HG03103 (cell line): ENCODE results near the gene SPOCK1.

Experiments
- ATAC-seq: cut with Tn5 transposase; IDR thresholded peaks from one replicate; pipeline ENCODE4 v1.9.1; 2021; ENCODE audit warnings: low read depth; ENCODE audit not compliant: unreplicated experiment

SPOCK1 gene

DNA sequence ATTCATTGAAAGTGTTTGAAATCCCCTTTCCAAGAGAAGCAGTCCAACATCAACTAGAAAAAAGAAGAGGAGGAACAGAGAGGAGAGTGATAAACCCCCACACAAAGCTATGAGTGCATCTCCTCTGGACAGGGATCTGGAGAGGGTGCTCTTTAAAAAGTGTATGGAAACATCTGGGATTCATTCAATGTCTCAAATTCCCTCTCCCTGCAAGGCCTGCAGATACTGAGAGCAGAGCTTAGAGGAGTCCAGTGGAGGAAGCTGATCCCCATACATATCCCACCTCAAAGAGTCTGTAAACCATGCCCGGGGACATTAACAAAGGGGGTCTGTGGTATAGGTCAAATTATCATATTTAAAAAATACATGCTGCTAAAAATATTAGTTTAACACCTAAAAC is 2.2 kb downstream of the SPOCK1 start:
- no peak for ATAC-seq

DNA sequence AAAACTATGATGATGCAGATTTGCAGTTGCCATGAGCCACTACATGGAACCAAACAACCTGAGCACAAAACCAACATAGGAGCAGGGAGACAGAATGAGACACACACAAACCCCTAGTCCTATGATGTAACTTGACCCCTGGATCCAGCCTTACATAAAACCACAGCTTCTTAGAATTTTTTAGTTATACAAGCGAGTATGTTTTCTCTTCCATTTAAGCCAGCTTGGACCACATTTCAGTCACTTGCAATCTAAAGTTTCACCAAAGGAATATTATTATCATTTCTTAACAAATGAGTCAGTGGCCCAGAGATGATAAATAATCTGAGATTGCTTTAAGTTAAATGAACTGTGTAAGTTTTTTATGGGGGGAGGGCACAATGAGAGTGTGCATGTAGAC is 6.8 kb downstream of the SPOCK1 start:
- no peak for ATAC-seq

DNA sequence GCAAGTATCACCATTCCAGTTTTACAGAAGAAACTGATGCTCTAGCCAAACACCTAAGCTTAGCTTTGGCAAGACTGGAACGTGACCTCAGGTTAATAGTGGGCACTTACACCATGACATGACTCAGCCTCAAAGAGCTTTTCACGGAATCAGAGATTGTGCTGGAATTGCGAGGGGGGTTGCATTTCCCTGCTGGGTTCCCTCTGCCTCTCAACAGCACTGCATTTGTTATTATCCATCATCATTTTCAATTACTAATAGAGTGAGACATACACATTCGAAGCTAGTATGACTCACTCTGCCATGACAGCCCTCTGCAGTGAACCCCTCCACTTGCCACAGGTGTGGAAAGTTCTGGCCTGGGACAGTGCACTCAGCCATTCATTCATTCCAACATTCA is 8.0 kb downstream of the SPOCK1 start:
- no peak for ATAC-seq

DNA sequence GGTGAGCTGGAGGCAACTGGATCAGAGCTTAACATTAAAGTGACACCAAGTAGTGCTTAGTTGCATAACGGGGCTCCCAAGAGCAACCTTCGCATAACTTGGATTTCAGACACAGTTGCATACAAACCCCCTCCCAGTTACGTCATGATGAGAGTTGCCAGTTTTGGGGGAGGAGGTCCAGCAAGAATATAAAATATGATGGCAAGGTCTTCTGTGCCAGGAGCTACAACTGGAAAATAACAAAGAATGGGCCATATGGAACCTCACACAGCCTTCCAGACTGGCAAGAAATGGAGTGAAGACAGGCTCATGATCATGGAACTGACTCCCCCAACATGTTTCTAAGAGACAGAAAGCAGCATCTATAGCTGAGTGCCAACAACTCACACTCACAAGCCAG is 8.5 kb downstream of the SPOCK1 start:
- ATAC-seq: no peak

DNA sequence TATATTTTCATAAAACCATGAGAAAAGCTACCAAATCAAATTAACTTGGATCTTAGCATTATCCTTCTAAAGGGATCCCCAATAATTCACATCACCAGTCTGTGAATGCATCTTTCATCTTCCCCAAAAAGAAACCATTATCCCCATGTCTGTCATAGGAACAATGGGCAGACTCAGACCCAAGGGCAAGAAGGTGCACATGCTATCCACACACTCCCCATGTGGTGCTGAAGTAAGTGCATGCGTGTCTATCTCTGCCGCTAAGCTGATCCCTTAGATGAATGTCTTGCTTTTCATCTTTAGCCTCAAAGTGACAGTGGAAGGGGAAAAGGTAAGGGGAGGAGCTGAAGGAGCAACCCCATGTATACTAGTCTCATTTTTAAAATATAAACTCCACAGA is 10.2 kb downstream of the SPOCK1 start:
- no peak for ATAC-seq

DNA sequence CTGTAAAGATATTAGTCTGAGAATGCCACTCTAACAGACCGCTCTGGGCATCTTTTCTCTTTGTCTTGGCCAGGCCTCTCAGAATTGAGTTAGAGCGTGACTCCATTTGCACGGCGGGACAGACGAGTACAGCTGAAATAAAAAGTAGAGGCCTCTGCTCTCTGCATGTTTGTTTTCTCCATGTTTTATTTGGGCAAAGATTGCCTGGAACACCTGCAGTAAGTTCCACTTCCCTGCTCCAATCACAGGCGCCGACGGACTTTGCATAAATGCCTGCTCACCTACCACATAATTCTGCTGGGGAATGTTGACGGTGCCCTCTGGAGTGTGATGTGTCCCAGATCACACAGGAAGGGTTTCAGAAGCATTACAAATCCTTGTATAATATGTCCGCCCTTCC is 10.6 kb downstream of the SPOCK1 start:
- no peak for ATAC-seq

DNA sequence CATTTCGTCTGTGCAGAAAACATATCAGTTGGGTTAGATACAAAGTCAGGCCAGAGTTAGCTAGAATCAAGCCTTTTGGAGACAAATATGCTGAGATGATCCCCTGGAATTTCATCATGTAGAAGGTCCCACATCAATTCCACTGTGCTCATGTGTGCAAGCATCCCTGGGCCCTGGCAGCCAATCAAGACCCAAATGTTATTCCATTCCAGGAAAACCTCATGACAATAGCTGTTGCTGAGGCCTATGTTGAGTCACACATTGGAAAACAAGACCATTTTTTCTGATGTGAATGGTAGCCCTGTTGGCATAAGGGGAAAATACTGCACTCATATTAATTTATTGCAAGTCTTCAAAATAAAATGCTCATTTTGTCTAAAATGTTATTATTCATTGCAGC is 11.5 kb downstream of the SPOCK1 start:
- no peak for ATAC-seq

DNA sequence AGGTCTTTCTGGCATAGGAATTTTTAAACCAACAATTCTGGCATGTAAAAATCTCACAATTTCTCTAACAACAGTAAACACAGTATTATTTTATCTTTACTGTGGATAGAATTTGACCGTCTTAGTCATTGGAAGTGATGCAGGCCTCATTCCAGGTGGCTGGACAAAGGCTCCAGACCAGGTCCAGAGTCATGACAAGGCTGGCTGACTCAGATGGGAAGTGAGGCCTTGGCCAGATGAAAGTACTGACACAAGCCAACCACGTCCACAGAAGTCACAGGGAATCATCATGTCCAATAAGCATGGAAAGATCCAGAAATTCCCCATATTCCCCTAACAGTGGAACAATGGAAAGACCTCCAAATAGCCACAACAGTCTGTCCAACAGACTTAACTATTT is 12.4 kb downstream of the SPOCK1 start:
- no peak for ATAC-seq

DNA sequence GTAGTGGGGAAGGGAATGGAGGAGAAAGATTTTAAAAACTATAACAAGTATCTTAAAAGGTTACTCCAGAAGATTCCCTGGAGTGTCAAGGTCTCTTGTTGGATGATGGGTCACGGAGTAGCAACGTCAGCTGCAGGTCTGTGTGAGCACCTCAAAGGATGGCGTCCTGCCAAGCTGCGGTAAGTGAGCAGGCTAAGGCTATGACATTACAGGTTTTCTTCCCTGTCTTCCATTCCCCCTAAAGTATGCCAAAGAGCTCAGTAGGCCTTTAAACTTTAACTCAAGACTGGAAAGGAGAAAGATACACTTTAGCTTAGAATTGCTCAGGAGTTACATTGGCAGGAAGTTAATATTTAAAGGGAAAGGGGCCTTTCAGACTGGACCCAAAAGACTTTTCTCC is 17.5 kb downstream of the SPOCK1 start:
- no peak for ATAC-seq

DNA sequence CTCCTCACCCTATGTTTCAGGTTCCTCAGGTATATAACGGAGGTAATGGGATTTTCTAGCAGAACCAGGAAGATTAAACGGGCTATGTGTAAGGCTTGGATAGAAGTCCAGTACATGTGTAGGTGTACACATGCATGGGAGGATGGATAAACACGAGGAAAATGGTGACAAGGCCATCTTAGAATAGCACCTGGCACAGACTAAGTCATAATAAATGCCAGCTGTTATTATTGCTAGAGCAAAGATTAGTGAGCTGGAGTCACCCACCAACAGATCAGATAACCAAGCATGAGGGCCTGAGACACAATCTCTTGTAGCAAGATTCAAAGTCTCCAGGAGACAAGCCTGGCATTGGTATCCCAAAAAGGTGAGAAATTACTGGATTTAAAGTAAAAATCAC is 21.1 kb downstream of the SPOCK1 start:
- no peak for ATAC-seq

DNA sequence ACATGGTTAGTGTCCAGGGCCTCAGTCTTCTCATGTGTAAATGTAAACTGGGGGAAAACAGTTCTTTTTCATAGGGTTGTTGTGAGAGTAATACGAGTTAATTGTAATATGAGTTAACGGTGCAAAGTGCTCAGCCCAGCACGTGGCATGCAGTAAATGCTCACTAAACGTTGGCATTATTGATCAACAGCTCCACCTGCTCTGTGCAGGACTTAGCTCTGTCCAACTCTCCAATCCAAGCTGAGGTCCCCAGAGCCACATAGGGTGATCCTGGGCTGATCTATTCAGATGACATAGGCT is 28.3 kb downstream of the SPOCK1 start:
- no peak for ATAC-seq

DNA sequence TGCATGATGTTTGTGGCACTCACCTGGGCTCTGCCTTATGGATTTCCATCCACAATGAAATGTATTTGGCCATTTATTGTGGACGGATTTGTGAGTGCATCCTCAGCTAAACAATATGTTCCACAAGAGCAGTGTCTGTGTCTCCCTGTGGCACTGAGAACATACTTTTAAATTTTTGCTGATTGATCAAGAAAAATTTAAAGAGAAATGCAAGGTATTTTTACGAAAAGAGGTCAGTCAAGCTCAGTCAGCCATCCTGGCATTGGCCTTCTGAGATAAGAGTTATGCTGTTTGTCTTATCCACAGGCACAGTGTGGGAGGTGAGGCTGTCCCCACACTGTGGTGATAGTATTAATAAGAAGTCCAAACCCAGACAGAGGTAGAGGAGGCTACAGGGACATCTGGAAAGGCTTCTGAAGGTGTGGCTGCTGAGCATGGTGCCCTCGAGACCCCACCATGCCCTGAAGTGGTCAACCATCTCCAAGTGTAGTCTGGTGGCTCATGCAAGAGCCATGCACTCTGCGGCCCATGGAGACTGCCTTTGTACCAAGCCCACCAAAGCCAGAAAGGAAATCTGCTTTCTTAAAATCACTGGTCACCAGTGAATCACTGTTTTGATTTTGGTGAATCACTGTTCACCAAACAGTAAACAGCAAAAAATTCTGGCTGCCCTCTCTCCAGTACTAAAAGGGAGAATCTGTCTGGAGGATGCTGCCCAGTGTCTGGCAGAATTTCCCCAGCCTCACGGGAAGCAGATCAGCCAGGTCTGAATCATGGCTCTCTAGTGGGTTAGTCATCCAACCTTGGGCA is 28.8 kb downstream of the SPOCK1 start:
- ATAC-seq: no peak

DNA sequence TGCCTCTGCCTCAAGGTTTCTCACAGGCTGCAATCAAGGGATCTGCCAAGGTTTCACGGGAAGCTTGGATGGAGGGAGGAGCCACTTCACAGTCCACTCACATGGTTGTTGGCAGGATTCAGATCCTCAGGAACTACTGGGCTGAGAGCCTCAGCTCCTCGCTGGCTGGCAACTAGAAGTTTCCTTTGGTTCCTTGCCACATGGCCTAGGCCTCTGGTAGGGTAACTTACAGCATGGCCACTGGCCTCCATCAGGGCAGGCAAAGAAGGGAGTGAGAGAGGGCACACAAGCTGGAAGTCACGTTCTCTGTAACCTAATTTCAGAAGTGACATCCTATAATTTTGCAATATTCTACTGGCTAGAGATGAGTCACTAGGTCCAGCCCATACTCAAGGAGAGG is 32.2 kb downstream of the SPOCK1 start:
- ATAC-seq: no peak

DNA sequence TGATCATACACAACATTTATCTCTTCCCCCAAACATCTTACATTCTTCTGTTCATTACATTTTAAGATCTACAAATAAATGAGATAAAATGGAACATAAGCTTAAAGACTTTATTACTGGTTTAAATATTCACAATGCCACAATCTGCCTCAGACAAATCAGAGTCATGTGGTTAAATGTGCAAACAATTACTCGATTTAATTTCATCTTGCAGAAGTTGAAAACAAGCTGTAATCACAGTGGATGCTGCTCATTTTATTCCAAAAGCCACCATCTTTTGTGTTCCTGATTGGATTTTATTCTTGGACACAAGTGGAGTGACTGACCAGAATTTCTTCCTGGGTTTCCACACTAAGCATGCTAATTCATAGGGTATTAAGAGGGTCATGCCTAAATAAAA is 33.2 kb downstream of the SPOCK1 start:
- no peak for ATAC-seq

DNA sequence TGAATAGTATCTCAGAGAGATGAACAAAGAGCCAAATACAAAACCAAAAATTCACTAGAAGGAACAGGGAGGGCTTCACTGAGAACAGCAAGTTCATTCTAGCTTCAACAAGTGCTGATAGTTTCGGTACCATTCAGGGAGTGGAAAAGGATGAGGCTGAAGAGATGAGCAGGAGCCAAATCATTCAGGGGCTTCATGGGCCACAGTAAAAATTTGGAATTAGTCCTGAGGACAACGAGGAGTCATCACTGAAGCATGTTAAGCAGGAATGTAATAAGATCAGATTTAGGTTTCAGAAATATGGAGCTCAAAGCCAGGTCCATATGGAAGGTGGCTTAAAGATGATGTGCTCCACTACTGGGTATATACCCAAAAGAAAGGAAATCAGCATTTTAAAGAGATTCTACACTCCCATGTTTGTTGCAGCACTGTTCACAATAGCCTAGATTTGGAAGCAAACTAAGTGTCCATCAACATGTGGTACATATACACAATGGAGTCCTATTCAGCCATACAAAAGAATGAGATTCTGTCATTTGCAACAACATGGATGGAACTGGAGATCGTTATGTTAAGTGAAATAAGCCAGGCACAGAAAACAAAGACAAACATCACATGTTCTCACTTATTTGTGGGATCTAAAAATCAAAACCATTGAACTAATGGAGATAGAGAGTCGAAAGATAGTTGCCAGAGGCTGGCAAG is 36.2 kb downstream of the SPOCK1 start:
- ATAC-seq: no peak

DNA sequence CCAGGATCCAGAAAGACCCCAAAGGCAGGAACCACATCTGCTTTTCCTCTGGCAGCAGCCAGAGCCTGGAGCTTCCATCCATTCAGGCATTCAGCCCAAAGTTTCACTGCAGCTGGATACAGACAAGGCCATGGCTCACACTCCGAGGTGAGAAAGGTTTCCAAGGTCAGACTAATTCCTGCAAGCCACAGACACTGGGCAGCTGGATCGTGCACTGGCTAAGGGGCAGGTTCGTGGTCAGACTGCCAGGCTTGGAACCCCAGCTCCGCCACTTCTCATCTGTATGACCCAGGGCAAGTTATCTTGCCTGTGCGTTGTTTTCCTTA is 36.9 kb downstream of the SPOCK1 start:
- ATAC-seq: no peak

DNA sequence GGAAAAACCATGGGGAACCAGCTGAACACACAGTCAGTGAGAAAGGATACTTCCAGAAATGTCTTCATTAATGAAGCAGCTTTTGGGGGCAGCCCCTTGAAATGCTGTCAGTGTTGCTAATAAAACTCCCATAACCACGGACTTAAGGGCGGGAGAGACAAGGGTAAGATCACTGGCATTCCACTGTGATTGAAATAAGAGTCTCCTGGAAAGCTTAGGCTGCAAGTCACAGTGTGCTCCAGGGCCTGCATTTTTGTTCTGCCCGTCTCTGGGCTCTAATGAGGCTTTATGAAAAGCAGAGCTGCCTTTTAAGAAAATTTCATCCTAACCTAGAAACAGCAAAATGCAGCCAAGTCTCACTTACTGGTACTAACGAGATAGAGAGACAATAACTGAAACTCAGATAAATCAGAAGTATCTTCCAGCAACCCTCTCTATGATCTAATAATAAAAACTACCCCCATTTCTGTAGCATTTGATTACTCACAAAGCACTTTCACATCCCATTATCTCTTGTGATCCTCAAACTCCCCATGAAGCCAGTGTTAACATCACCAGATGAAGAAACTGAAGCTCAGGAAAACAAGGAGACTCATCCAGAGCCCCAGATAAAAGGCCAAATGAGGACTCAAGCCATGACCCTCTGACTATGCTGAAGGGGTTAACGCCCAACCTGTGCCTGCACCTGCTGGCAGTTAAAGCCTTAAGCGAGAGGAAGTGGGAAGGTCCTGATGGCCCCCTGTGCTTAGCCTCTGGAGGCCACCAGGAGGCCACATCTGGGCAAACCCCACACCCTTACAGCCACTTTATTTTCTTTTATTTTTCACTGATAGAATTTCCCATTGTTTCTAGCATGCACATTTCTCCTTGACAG is 37.5 kb downstream of the SPOCK1 start:
- ATAC-seq: no peak

DNA sequence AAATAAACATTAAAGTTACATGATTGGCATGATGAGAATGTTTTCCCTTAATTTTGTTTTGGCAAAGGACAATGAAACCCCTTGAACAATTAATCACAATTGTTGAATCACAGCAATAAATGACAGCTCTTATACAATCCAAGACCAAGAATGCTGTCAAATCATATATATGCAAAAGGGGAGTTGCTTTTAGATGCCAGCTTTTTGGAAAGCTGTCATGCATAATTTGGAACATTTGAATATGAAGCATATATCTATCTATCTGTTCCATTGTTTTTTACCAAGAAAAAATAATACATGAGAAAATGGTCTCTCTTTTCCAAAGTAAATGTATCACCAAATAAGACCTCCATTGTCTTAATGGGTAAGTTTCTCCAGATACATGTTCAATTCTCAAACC is 44.5 kb downstream of the SPOCK1 start:
- ATAC-seq: no peak

DNA sequence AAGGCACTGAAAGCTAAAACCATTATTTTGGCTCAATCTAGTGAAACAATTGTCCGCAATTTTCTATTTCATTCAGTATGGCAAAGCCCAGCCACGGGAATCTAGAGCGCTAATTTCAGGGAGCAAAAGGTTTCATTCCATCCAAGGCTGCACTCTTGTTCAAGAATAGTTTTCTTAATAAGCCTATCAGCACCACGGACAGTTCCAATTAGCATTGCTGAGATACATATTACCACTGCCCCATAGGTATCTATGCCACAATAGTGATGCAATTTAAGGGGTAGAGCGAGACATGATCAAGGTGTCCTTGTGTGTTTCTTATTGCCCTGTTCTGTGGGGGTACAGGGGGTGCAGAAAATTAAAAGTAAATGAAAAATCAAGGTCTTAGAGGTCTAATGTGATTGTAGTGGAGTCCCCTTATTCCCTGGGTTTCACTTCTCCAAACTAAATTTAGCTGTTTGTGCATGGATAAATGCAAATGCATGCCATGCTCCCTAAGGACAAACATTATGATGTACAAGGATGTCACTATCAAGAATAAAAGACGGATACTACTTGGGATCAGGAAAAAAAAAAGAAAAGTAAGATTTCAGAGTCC is 45.5 kb downstream of the SPOCK1 start:
- ATAC-seq: no peak

DNA sequence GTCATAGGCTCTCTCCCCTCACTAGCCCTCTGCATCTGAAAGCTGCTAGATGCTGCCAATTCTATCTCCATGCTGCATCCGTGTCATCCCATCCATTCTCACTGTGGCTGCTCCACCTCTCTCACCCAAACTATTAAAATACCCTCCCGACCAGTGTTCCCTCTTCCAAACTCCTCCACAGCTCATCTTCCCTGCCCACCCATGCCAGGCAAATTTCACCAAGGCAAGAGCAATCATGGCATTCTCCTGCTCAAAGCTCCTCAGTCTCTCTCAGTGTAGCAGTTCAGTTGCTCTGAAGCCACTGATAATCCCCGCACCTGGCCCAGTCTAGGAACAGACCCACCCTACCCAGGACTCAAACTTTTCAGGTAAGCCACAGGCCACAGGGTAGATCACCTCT is 48.4 kb downstream of the SPOCK1 start:
- no peak for ATAC-seq

DNA sequence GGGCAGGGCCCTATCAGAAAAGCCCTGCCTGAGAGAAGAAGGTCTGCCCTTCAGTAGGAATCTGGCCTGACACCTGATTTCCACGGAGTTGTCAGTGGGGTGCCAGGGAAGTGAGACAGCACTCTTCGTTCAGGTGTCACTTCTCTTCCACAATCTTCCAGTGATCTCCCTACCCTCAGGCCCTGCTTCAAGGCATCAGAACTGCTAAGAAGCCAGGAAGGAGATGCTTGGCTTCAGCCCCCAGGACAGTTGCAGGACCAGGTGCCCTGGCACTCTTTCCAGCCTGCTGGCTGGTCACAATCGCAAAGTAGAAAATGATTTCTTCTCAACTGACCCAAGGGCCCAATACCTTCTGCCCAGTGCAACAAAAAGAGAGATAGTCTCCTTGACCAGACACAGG is 50.3 kb downstream of the SPOCK1 start:
- no peak for ATAC-seq
